ENCODE data around the gene PTGFRN. TPM values are rescaled to one million over a fixed set of nuclear protein-coding genes. Genes with fewer than 3 reads are reported as not detected.

PTGFRN gene
- total RNA-seq, 1 donor from 2014 or later = 91.3 TPM

- Histone ChIP-seq H3K4me3 (ENCODE audit: low read depth, low read length) (no peak overlapping the region), H3K27me3 (ENCODE audit: control insufficient read depth, insufficient read depth, low read length) (no peaks in the 10 kb centered on the region), H3K36me3 (ENCODE audit: control insufficient read depth, insufficient read depth, low read length) (no peaks in the 10 kb centered on the region)
- DNase-seq (ENCODE audit: low read depth) = no peak
- no peak for TF ChIP-seq CTCF (IDR thresholded peaks at IDR 0.05; ENCODE audit: insufficient read depth, low read length, poor library complexity, severe bottlenecking)
Measured at GRCh38 chr1:117010310-117010969, 100.7 kb downstream of the PTGFRN start.

GRCh38 chr1:117011334-117011733, 101.6 kb downstream of the PTGFRN start:
- Histone ChIP-seq H3K36me3 (ENCODE audit: control insufficient read depth, insufficient read depth, low read length) (no peaks in the 10 kb centered on the region), H3K4me3 (ENCODE audit: low read depth, low read length) (no peak overlapping the region), H3K27me3 (ENCODE audit: control insufficient read depth, insufficient read depth, low read length) (no peaks in the 10 kb centered on the region)
- no peak for TF ChIP-seq CTCF (IDR thresholded peaks at IDR 0.05; ENCODE audit: insufficient read depth, low read length, poor library complexity, severe bottlenecking)
- no peak for DNase-seq (ENCODE audit: low read depth)

- Histone ChIP-seq H3K36me3 (ENCODE audit: control insufficient read depth, insufficient read depth, low read length) (no peaks in the 10 kb centered on the region), H3K4me3 (ENCODE audit: low read depth, low read length) (no peak overlapping the region), H3K27me3 (ENCODE audit: control insufficient read depth, insufficient read depth, low read length) (no peaks in the 10 kb centered on the region)
- no peak for TF ChIP-seq CTCF (IDR thresholded peaks at IDR 0.05; ENCODE audit: insufficient read depth, low read length, poor library complexity, severe bottlenecking)
- DNase-seq (ENCODE audit: low read depth) = no peak
Measured at GRCh38 chr1:117013309-117013858, 103.7 kb downstream of the PTGFRN start.

GRCh38 chr1:117014209-117014608, 104.5 kb downstream of the PTGFRN start:
- no peaks in the 10 kb centered on the region for H3K27me3 ChIP-seq (ENCODE audit: control insufficient read depth, insufficient read depth, low read length)
- no peak for DNase-seq (ENCODE audit: low read depth)
- no peaks in the 10 kb centered on the region for H3K36me3 ChIP-seq (ENCODE audit: control insufficient read depth, insufficient read depth, low read length)
- no peak for TF ChIP-seq CTCF (IDR thresholded peaks at IDR 0.05; ENCODE audit: insufficient read depth, low read length, poor library complexity, severe bottlenecking)
- H3K4me3 ChIP-seq (ENCODE audit: low read depth, low read length) = no peak overlapping the region

- no peak for DNase-seq (ENCODE audit: low read depth)
- Histone ChIP-seq H3K27me3 (ENCODE audit: control insufficient read depth, insufficient read depth, low read length) (no peaks in the 10 kb centered on the region), H3K36me3 (ENCODE audit: control insufficient read depth, insufficient read depth, low read length) (no peaks in the 10 kb centered on the region), H3K4me3 (ENCODE audit: low read depth, low read length) (no peak overlapping the region)
- no peak for TF ChIP-seq CTCF (IDR thresholded peaks at IDR 0.05; ENCODE audit: insufficient read depth, low read length, poor library complexity, severe bottlenecking)
Measured at GRCh38 chr1:117015724-117016123, 106.0 kb downstream of the PTGFRN start.

- no peak overlapping the region for H3K4me3 ChIP-seq (ENCODE audit: low read depth, low read length)
- TF ChIP-seq CTCF (IDR thresholded peaks at IDR 0.05; ENCODE audit: insufficient read depth, low read length, poor library complexity, severe bottlenecking) = no peak
- no peaks in the 10 kb centered on the region for H3K36me3 ChIP-seq (ENCODE audit: control insufficient read depth, insufficient read depth, low read length)
- no peak for DNase-seq (ENCODE audit: low read depth)
- H3K27me3 ChIP-seq (ENCODE audit: control insufficient read depth, insufficient read depth, low read length) = no peaks in the 10 kb centered on the region
Measured at GRCh38 chr1:117017062-117017461, 107.3 kb downstream of the PTGFRN start.

Data from kidney epithelial cell (primary cell).